HG02571 (cell line): ENCODE data around the gene PTPRQ.
"Not testable (repeated sequence)": the region's sequence is repeated elsewhere in the genome, so short reads cannot be mapped to it uniquely, and the experiment has no call there.

ENCODE experiments used
- ATAC-seq: cut with Tn5 transposase; IDR thresholded peaks from one replicate; pipeline ENCODE4 v1.9.1; 2021; ENCODE audit warnings: mild to moderate bottlenecking, moderate library complexity; ENCODE audit not compliant: unreplicated experiment

Gene PTPRQ, protein sequence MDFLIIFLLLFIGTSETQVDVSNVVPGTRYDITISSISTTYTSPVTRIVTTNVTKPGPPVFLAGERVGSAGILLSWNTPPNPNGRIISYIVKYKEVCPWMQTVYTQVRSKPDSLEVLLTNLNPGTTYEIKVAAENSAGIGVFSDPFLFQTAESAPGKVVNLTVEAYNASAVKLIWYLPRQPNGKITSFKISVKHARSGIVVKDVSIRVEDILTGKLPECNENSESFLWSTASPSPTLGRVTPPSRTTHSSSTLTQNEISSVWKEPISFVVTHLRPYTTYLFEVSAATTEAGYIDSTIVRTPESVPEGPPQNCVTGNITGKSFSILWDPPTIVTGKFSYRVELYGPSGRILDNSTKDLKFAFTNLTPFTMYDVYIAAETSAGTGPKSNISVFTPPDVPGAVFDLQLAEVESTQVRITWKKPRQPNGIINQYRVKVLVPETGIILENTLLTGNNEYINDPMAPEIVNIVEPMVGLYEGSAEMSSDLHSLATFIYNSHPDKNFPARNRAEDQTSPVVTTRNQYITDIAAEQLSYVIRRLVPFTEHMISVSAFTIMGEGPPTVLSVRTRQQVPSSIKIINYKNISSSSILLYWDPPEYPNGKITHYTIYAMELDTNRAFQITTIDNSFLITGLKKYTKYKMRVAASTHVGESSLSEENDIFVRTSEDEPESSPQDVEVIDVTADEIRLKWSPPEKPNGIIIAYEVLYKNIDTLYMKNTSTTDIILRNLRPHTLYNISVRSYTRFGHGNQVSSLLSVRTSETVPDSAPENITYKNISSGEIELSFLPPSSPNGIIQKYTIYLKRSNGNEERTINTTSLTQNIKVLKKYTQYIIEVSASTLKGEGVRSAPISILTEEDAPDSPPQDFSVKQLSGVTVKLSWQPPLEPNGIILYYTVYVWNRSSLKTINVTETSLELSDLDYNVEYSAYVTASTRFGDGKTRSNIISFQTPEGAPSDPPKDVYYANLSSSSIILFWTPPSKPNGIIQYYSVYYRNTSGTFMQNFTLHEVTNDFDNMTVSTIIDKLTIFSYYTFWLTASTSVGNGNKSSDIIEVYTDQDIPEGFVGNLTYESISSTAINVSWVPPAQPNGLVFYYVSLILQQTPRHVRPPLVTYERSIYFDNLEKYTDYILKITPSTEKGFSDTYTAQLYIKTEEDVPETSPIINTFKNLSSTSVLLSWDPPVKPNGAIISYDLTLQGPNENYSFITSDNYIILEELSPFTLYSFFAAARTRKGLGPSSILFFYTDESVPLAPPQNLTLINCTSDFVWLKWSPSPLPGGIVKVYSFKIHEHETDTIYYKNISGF (N-terminal part only)

DNA sequence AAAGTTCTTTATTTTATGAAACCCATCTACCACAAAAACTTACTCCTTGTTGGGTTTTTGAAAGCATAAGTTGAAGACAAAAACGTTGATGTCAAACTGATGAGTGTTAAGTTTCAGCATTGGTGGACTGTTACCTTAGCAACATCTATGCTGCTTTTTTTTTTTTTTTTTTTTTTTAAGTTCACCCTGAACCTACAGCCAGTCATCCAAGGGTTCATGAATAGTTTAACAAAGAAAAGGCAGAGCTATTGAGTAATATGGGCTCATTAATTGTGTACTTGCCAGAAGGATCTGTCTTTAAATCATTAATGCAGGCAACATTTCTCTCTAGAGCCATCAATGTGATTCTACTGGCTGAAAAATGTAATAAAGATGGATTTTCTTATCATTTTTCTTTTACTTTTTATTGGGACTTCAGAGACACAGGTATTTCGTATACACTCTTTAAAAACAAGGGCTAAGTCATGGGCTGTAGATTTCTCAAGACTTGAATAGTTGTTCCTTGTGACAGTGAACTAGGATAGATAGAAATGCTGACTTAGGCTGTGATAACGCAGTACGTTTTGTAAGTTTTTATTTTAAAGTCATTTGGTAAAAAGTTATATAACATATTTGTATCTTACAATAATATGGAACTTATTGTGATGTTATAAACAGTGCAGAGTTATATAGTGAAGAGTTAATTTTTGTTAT is at the start of gene PTPRQ:
Gene PTPRQ (plus strand): TSS at position 262 of the 693 bp plus-strand sequence. CDS start 111 bp downstream, at position 373.
- ATAC-seq: no peak

DNA sequence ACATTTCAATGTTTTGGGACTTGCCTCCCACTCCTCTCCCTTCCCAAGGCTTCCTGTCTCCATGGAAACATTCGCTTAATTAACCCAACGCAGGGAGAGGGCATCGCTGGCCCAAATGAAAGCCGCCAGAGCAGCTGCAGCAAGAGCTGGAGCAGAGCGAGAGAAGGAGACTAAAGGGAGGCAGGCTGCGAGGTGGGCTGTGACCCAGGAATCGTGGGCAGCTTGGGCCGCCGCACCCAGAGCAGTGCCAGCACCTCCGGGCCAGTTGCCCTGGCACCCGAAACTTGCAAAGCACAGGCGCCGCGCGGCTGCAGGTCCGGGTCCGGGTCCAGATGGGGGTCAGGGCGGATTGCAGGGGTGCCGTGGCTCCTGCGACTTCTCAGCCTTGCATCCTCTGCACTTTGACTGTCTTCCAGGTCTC is 43.5 kb upstream of the PTPRQ start:
- no peak for ATAC-seq

DNA sequence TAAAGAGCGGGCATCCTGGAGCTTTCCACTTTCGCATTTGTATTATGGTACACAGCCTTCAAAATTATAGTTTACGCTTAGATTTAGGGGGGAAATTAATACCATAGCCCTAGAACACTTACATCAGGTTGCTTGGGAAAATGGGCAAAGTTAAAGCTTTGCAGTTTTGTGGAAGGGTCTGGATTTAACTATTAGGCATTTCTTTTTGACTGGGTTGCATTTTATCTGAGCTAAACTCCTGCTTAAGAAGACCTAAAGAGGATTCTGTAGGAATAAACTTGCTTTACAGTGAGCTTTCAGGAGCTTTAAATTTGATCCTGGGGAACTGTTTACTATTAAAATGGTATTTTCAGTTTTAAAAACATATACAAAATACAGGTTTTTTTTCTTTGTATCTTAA is 42.8 kb upstream of the PTPRQ start:
- ATAC-seq: no peak

DNA sequence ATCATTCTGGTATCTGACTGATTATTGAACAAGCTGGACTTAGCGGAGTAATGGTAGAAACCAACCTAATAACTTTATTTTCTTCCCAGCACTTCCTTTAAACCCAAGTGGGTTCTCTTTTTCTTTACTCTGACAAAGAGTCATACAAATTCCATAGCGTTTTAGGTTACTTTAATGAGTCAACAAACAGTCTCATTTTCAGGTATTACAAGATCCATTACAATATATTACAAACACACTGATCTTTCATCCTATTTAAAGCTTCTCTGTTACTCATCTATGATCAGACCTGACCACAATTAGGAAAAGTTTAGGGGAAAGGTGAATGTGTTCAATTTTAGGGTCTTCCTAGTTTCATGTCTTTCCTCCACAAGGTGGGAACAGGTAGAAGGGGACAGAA is 39.4 kb upstream of the PTPRQ start:
- ATAC-seq: no peak

DNA sequence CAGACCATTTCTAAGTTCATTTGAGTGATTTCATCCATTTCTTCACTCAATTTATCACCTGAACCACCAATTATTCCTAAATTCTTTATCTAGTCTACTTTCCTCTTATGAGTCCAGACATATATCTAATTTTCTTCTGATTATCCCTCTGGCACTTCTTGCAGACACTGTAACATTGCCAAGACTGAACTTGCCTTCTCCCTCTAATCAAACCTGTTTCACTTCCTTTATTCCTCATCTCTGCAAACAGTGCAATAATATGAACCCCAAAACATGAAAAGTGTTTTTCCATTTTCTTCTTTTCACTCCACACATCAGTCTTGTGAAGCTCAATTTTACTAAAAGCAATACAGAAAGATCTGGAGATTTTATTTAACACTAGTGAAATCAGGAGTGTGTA is 37.8 kb upstream of the PTPRQ start:
- ATAC-seq: no peak

DNA sequence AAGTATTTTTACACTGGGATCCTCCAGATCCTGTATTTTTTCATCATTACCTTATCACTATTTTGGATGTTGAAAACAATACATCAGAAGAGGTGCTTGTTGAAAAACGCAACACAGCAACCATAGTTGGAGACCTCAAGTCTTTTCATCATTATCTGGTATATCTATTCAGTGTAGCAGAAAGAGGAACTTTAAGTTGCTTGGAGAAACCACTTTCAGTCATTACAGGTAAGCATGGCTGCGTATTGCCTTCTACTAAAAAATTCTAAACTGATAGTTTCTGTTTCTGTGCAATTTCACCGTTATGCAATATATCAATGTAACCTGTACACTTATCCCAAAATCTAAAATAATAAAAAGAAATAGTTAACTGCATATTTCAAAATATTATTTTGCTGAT is 32.2 kb upstream of the PTPRQ start:
- no peak for ATAC-seq

DNA sequence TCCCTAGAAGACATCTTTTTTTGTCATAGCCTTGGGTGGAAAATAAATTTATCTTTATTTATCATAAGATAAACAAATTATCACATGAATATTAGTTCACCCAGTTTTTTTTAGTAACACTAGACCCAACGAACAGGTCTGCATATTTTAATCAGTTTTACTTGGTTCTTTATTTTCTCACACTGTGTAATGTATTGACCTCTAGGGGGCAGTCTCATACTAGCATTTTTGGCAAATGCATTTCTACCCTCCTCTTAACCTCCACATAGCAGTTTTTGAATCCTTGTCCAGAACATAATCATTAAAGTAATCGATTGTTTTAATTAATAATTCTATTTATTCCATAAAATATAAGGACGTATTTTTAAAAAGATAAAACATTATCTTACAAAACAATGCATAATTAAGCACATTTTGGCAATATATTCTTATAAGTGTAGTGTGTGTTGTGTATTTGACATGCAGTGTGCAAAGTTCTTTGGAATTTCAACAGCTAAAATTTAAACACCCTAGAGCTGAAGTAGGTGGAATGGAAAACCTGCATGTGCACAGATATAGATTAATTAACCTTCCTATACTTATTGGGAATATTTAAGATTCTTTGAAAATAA is 31.6 kb upstream of the PTPRQ start:
- ATAC-seq: peak; percentile 82

DNA sequence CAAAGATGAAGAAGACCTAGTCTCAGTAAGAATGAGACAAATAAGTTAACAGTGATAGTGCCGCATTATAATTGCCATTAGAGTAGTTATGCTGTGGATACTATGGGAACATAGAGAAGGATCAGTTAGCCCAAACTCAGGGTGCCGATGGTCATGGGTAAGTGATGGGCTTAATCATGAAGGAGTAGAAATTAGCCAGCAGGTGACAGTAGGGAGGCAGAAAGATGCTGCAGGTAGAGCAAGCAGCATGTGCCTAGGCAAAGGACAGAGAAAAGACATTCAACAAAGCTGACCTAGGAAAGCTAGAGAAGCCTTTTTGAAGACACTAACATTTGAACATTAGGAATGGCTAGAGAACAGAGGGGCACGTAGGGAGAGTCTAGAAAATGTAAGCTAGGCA is 30.6 kb upstream of the PTPRQ start:
- ATAC-seq: no peak

DNA sequence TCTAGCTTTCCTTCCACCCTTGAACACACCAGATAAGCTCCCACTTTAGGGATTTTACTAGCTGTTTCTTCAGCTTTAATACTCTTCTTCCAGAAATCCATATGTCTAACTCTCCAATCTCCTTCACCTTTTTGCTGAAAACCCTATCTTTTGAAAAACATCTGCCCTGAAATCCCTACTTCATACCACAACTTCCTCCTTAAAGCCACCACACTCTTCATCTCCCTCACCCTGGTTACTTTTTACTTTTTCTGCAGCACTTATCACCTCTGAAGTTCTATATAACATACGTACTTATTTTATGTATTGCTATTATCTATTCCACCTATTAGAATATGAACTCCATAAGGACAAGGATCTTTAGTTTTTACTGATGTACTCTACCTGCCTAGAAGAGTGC is 28.6 kb upstream of the PTPRQ start:
- ATAC-seq: no peak

DNA sequence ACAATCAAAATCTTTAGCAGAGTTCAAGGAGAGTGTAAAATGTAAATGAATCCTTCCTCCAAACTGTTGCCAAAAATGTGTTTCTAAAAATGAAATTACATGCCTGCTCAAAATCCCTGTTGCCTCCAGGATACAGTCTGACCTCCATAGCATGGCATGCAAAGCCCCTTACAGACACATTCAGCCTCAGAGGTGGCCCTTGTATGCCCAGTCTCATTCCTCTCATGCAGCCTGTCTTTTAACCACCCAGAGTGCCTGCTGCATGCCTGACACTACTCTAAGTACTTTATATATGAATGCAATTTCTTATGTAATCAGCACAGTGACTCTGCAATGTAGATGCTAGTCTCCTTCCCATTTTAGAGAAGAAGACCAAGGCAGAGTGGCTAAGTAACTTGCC is 24.4 kb upstream of the PTPRQ start:
- ATAC-seq: no peak

DNA sequence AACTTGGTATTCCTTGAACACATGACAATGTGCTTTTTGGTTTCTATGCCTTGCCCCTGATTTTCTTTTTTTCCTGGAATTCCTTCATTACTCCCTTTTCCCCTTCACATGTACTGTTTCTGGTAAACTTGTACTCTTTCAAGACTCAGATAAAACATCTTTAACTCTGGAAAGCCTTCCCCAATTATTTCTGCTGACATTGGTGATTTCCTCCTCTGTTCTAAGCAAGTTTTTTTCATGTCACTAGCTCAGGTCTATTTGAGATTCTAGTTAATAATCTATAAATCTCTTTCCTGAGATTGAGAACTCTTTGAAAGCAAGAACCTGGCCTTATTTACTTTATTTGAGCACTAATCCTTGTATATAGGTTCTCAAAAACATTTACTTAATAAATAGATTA is 24.0 kb upstream of the PTPRQ start:
- ATAC-seq: no peak

DNA sequence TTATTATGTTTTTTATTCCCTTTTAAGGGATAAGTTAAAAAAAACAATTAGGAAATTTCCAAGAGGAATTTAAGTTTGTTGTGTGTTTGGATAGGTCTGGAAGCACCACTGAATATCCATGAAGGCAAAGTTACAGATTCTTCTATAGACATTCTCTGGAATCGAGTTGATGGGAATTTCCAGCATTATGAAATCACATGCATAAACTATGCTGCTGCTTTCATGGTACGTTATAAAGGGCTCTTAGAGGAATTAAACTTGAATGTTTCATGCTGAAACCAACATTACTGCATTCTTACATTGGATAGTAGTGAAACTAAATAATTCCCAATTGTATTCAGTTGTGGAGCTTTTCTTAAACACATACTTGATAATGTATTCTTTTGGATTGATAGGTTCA is 21.5 kb upstream of the PTPRQ start:
- no peak for ATAC-seq

DNA sequence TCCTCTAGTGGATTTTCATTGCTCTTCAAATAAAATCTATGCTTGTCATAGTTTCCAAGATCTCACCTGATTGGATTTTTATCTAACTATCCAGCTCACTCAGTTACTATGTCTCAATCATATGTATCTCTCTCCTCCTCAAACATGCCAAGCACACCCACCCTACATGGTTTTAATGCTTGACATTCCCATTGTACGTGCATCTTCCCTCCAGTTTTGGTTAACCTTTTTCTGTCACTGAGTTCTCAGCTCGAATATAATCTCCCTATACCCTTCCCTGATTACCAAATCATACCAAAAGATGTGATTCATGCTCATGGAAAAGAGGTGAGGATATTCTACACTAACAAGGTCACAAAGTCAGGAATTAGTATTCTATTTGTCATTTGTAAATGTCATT is 12.0 kb upstream of the PTPRQ start:
- ATAC-seq: no peak

DNA sequence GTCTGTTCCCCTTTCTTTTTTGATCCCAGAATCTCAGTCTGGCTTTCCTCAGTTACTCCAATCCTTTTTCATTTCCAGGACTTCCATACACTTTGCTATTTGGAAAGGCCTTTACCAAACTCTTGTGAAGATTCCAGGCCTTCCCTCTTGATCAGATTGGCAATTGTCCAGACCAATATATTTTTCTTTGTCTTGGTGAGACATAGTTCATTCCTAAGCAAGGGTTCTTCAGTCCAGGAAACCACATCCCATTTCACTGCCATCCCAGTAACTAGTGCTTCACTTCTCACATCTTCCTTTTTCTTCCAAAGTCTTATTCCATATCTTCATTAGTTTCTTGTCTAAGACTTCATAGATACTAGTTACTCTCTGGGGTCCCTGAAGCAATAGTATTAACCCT is 2.1 kb upstream of the PTPRQ start:
- no peak for ATAC-seq

DNA sequence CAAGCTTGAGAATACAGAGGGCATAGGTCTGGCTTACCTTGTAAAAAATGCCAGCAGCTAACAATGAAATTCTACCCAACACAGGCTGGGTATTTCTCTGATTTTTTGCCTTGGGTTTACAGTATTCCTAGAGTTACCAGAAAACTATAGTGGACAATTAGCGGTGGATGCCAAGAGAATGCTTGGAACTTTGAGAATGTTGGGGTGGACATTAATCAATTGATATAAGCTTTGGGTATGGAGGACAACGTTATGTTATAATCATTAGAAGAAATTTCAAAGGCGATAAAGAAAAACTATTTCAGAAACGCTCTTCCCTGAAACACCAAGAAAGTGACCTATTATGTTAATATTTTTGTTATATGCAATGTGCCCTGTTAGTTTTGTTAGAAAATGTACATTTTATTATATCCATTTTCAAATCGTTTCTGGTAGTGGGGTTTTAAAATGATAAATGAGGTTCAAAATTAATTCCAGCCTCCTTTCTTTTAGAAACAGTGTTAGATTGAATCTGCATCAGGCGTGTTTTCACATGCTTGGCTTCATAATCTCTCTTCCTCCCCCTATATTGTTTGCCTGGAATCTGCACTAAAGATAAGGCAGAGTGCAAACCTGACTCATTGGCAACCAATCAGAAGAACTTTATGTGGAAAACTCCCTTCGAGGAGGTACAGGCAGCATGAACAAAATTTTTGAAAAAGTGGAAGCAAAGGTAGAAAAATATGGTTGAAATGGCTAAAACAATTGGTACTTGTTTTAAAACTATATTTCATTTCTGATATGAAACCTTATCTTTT is 1.4 kb upstream of the PTPRQ start:
- ATAC-seq: no peak

DNA sequence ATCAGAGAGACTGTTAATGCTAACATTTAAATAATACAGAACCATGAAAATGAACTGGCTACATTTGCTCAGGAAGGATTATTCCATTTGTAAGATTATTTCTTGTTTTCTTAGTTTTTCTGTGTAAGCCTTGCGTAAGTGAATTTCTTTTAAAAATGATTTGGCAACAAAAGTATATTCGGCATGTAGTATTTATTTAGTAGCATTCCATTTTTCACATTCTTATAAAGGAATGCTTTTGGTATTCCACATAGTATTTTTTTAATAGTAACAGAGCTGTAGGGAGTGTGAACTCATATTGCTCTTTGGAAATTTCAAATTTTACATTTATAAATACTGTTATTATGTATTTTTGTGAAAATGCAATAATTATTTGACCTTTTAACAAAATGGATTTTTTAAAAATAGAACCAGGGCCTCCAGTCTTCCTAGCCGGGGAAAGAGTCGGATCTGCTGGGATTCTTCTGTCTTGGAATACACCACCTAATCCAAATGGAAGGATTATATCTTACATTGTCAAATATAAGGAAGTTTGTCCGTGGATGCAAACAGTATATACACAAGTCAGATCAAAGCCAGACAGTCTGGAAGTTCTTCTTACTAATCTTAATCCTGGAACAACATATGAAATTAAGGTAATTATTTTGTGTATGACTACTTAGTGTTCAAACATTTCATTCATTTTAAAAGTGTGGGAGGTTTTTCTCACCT is 1.2 kb downstream of the PTPRQ start:
- no peak for ATAC-seq

DNA sequence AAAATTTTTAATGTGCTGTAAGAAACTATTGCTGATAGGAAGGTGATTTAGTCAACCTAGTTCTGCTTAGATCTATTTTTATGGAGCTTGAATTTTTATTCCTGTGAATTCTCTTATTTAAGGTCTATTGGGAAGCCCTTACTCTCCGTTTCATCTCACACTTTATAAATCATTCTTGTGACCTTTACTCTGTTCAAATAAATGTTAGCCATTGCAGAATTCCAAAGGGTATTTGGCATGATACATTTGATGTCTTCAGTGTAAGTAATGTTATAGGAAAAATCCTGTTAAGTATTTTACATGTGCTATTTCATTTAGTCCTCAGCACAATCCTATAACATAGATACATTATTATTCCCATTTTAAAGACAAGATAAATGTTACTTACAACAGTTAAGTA is 12.5 kb downstream of the PTPRQ start:
- no peak for ATAC-seq

DNA sequence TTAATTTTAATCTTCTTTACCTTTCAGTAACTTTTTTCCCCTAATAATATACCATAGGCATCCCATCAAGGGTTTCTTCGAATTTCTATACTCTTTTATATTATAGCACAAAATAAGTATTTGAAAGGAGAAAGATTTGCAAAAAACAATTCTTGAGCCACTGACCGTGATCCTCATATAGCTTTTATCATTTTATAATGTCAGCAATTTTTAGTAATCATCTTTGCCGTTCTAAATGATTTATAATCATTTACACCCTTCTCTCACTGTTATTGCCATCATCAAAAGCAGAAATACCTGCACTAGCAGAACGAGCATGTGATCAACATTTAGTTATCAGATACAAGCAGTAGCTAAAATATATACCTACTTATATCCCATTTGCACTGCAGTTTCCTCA is 16.9 kb downstream of the PTPRQ start:
- ATAC-seq: no peak

DNA sequence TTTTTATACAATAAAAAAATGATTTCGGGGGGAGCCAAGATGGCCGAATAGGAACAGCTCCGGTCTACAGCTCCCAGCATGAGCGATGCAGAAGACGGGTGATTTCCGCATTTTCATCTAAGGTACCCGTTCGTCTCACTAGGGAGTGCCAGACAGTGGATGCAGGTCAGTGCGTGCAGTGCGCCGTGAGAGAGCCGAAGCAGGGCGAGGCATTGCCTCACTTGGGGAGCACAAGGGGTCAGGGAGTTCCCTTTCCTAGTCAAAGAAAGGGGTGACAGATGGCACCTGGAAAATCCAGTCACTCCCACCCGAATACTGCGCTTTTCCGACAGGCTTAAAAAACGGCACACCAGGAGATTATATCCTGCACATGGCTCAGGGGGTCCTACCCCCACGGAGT is 17.8 kb downstream of the PTPRQ start:
- not testable (repeated sequence) for ATAC-seq
